ENCODE measurements around the gene CHD6.

Gene CHD6

DNA sequence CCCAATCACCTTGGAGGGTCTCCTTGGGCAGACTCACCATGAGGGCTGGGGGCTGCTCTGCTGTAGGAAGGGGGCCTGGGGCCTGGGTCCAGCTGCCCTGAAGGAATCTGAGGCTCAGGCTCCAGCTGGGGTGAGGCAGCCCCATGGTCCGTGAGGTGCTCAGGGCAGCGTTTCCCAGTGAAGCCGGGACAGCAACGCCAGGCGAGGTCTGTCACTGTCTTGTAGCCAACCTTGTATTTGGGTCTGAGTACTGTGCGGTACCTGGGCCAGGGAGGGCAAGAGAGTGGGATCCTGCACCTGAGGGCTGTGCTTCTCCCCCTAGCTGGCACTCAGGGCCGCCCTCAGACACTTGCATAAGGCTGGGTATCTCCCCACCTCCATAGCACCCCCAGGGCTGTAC, 254.6 kb downstream of the CHD6 start:
- Histone ChIP-seq H3K4me3 (ENCODE audit: low read length) (no peak overlapping the region), H3K9me3 (ENCODE audit: insufficient read depth, low read depth, low read length) (no peaks in the 10 kb centered on the region), H3K36me3 (ENCODE audit: insufficient read depth, low read length) (no peaks in the 10 kb centered on the region), H3K9ac (ENCODE audit: low read depth, low read length) (no peak overlapping the region), H3K27me3 (ENCODE audit: insufficient read depth, low read length) (peaks cover 42% of the 10 kb centered on the region), H3K4me1 (ENCODE audit: insufficient read depth, low read length) (no peaks in the 10 kb centered on the region), H3K27ac (ENCODE audit: low read depth, low read length) (no peak overlapping the region)
- 91% methylated on average over 6 of the region's 7 CpGs for WGBS

DNA sequence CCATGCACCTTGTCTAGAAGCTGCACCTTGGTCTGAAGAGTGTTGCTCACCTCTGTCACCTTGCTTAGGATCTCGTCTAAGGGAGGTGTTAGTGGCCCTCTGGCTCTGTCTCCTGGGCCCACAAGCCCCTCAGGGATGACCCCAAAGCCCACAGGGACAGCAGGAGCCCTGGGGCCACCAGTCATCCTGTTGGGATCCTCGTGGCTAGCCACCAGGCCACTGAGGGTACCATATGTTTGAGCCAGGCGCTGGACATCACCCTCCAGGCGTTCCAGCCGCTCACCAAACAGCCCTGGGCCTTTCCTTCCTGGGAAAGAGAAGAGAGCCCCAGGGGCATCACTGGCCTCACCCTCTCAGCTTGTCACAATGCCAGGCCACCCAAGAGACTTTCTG, 255.4 kb downstream of the CHD6 start:
- peaks cover 36% of the 10 kb centered on the region for H3K27me3 ChIP-seq (ENCODE audit: insufficient read depth, low read length)
- no peaks in the 10 kb centered on the region for H3K4me1 ChIP-seq (ENCODE audit: insufficient read depth, low read length)
- H3K27ac ChIP-seq (ENCODE audit: low read depth, low read length), result no peak overlapping the region
- no peak overlapping the region for H3K9ac ChIP-seq (ENCODE audit: low read depth, low read length)
- H3K4me3 ChIP-seq (ENCODE audit: low read length), result no peak overlapping the region
- H3K9me3 ChIP-seq (ENCODE audit: insufficient read depth, low read depth, low read length), result no peaks in the 10 kb centered on the region
- no peaks in the 10 kb centered on the region for H3K36me3 ChIP-seq (ENCODE audit: insufficient read depth, low read length)
- WGBS, result 92% methylated on average over 5 of the region's 5 CpGs

DNA sequence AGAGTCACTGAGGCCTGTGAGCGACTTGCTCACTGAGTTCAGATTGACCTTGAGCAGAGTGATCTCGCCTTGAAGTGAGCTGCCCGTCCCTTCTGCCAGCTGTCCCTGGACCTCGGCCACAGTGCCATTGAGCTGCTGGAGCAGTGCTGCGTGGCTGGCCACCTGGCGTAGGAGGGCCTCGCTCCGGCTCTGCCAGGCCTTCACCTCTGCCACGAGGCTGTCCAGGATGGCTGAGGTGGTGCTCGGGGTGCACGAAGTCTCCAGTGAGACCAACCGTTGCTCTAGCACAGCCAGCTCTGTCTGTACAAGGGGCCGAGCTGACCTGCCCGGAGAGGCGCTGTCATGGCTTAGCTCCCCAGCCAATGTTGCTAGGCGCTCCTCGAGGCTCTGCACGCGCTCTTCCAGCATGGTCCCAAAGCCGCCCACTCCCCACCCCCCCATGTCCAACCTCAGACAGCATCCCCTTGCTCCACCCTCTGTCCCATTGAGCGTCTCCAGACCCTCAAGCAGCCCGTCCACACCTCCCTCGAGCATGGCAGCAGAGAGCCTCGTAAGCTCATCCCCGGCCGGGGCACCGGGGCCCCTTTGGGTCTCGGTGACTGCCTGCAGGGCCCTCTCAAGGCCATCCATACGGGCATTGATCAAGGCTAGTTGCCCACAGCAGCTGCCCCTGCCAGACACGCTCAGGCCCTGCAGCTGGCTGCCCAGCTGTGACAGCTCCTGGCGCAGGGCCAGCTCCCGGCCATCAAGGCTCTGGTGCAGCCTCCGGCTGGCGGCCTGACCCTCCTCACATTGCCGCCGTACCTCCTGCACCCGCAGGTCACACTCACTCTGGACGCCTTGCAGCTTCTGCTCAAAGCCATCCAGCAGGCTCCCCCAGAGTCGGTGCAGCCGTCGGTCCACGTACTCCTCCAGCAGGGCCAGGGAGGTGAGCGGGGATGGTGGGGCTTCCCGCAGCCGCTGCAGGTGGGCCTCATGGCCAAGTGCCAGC, 256.1 kb downstream of the CHD6 start:
- no peak overlapping the region for H3K27ac ChIP-seq (ENCODE audit: low read depth, low read length)
- no peaks in the 10 kb centered on the region for H3K36me3 ChIP-seq (ENCODE audit: insufficient read depth, low read length)
- no peaks in the 10 kb centered on the region for H3K4me1 ChIP-seq (ENCODE audit: insufficient read depth, low read length)
- peaks cover 29% of the 10 kb centered on the region for H3K27me3 ChIP-seq (ENCODE audit: insufficient read depth, low read length)
- no peak overlapping the region for H3K9ac ChIP-seq (ENCODE audit: low read depth, low read length)
- WGBS, result 93% methylated on average over 45 of the region's 45 CpGs
- no peak overlapping the region for H3K4me3 ChIP-seq (ENCODE audit: low read length)
- no peaks in the 10 kb centered on the region for H3K9me3 ChIP-seq (ENCODE audit: insufficient read depth, low read depth, low read length)

- 93% methylated on average over 22 of the region's 22 CpGs for WGBS
- Histone ChIP-seq H3K36me3 (ENCODE audit: insufficient read depth, low read length) (no peaks in the 10 kb centered on the region), H3K27ac (ENCODE audit: low read depth, low read length) (no peak overlapping the region), H3K27me3 (ENCODE audit: insufficient read depth, low read length) (peaks cover 21% of the 10 kb centered on the region), H3K4me3 (ENCODE audit: low read length) (no peak overlapping the region), H3K4me1 (ENCODE audit: insufficient read depth, low read length) (no peaks in the 10 kb centered on the region), H3K9me3 (ENCODE audit: insufficient read depth, low read depth, low read length) (no peaks in the 10 kb centered on the region), H3K9ac (ENCODE audit: low read depth, low read length) (no peak overlapping the region)
Measured at GRCh38 chr20:41360831-41361756, 257.1 kb downstream of the CHD6 start.

- Histone ChIP-seq H3K36me3 (ENCODE audit: insufficient read depth, low read length) (no peaks in the 10 kb centered on the region), H3K4me1 (ENCODE audit: insufficient read depth, low read length) (no peaks in the 10 kb centered on the region), H3K27ac (ENCODE audit: low read depth, low read length) (no peak overlapping the region), H3K9ac (ENCODE audit: low read depth, low read length) (no peak overlapping the region), H3K27me3 (ENCODE audit: insufficient read depth, low read length) (peaks cover 6% of the 10 kb centered on the region), H3K4me3 (ENCODE audit: low read length) (no peak overlapping the region), H3K9me3 (ENCODE audit: insufficient read depth, low read depth, low read length) (no peaks in the 10 kb centered on the region)
- 94% methylated on average over 9 of the region's 9 CpGs for WGBS
Measured at GRCh38 chr20:41359541-41360011, 258.6 kb downstream of the CHD6 start.

GRCh38 chr20:41358717-41359116, 259.5 kb downstream of the CHD6 start:
- Histone ChIP-seq H3K27me3 (ENCODE audit: insufficient read depth, low read length) (no peaks in the 10 kb centered on the region), H3K36me3 (ENCODE audit: insufficient read depth, low read length) (no peaks in the 10 kb centered on the region), H3K9me3 (ENCODE audit: insufficient read depth, low read depth, low read length) (no peaks in the 10 kb centered on the region), H3K4me3 (ENCODE audit: low read length) (no peak overlapping the region), H3K4me1 (ENCODE audit: insufficient read depth, low read length) (no peaks in the 10 kb centered on the region), H3K27ac (ENCODE audit: low read depth, low read length) (no peak overlapping the region), H3K9ac (ENCODE audit: low read depth, low read length) (no peak overlapping the region)
- 93% methylated on average over 7 of the region's 7 CpGs for WGBS

DNA sequence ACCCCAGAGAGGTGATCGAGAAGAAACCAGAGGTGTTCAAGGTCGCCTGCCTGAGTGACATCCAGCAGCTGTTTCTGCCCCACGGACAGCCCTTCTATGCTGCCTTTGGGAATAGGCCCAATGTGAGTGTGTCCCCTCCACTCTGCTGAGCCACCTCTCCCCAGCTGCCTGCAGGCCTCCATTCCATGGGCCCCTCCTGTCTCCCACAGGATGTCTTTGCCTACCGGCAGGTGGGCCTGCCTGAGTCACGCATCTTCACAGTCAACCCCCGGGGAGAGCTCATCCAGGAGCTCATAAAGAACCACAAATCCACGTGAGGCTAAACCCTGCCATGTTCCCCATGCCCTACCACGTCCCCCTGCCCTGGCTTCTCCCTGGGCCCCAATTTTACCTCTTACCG, 259.9 kb downstream of the CHD6 start:
- WGBS, result 84% methylated on average over 9 of the region's 9 CpGs

DNA sequence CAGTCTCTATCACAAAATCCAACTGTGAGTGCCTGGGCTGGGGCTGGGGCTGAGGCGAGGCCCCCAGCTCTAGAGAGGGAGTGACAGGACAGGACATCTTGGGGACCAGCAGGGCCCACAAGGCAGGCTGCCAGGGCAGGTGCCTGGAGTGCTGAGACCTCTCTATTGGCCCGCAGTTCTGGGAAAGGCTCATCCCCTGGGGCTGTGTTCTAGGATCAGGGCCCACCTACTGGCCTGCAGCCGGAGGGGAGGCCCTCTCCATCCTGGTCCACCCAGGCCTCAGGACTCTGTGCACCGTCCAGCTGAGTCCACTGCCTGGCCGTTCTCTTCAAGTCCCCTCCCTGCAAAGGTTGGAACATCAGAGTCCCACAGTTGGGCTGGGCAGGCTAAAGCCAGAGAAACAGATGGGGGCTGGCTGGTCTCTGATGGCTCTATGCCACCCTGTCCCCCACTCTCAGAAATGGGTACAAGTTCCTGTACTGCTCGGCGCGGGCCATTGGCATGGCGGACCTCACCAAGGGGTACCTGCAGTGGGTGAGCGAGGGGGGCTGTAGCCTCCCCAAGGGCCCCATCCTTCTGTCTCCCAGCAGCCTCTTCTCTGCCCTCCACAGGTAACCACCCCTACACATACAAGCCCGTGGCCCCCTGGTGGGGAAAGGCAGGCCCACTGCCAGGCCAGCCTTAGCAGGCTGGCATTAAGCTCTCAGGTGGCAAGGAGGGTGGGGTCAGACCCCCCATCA, 260.6 kb downstream of the CHD6 start:
- Histone ChIP-seq H3K4me3 (ENCODE audit: low read length) (no peak overlapping the region), H3K4me1 (ENCODE audit: insufficient read depth, low read length) (no peaks in the 10 kb centered on the region), H3K9me3 (ENCODE audit: insufficient read depth, low read depth, low read length) (no peaks in the 10 kb centered on the region), H3K27ac (ENCODE audit: low read depth, low read length) (no peak overlapping the region), H3K36me3 (ENCODE audit: insufficient read depth, low read length) (no peaks in the 10 kb centered on the region), H3K27me3 (ENCODE audit: insufficient read depth, low read length) (no peaks in the 10 kb centered on the region), H3K9ac (ENCODE audit: low read depth, low read length) (no peak overlapping the region)
- WGBS, result 90% methylated on average over 11 of the region's 11 CpGs

More for the DNA sequence above, 259.9 kb downstream of the CHD6 start:
- H3K27ac ChIP-seq (ENCODE audit: low read depth, low read length), result no peak overlapping the region
- no peaks in the 10 kb centered on the region for H3K4me1 ChIP-seq (ENCODE audit: insufficient read depth, low read length)
- H3K9me3 ChIP-seq (ENCODE audit: insufficient read depth, low read depth, low read length), result no peaks in the 10 kb centered on the region
- H3K4me3 ChIP-seq (ENCODE audit: low read length), result no peak overlapping the region
- no peaks in the 10 kb centered on the region for H3K27me3 ChIP-seq (ENCODE audit: insufficient read depth, low read length)
- no peaks in the 10 kb centered on the region for H3K36me3 ChIP-seq (ENCODE audit: insufficient read depth, low read length)
- H3K9ac ChIP-seq (ENCODE audit: low read depth, low read length), result no peak overlapping the region

- Histone ChIP-seq H3K27ac (ENCODE audit: low read depth, low read length) (no peak overlapping the region), H3K9me3 (ENCODE audit: insufficient read depth, low read depth, low read length) (no peaks in the 10 kb centered on the region), H3K4me1 (ENCODE audit: insufficient read depth, low read length) (no peaks in the 10 kb centered on the region), H3K9ac (ENCODE audit: low read depth, low read length) (no peak overlapping the region), H3K4me3 (ENCODE audit: low read length) (no peak overlapping the region), H3K36me3 (ENCODE audit: insufficient read depth, low read length) (no peaks in the 10 kb centered on the region), H3K27me3 (ENCODE audit: insufficient read depth, low read length) (no peaks in the 10 kb centered on the region)
- WGBS, result 91% methylated on average over 13 of the region's 13 CpGs
Measured at GRCh38 chr20:41356951-41357350, 261.2 kb downstream of the CHD6 start.

DNA sequence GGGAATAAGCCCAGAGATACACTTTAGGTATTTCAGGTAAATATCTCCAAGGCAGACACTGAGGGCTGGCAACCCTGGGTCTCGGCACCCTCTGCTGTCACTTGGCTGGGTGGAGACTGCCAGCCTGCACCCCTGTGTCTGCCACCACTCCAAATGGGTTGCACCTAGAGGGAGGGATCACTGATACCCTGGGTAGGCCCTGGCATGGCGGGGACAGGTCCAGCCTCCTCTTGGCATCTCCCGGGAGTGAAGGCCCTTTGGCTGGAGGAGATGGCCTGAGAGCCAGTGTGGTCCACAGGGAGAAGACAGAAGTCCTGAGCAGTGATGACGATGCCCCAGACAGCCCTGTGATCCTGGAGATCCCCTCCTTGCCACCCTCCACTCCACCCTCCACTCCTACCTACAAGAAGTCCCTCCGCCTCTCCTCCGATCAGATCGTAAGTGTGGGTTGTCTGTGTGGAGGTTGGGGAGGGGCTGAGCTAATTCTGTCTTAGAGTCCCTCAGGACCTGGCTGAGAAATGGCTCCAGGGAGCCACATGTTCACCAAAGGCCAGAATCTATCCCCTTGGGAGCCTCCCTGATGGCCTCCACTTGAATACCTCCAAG, 262.5 kb downstream of the CHD6 start:
- H3K27me3 ChIP-seq (ENCODE audit: insufficient read depth, low read length), result no peaks in the 10 kb centered on the region
- no peaks in the 10 kb centered on the region for H3K9me3 ChIP-seq (ENCODE audit: insufficient read depth, low read depth, low read length)
- no peak overlapping the region for H3K4me3 ChIP-seq (ENCODE audit: low read length)
- H3K4me1 ChIP-seq (ENCODE audit: insufficient read depth, low read length), result no peaks in the 10 kb centered on the region
- no peak overlapping the region for H3K27ac ChIP-seq (ENCODE audit: low read depth, low read length)
- 90% methylated on average over 5 of the region's 7 CpGs for WGBS
- no peak overlapping the region for H3K9ac ChIP-seq (ENCODE audit: low read depth, low read length)
- H3K36me3 ChIP-seq (ENCODE audit: insufficient read depth, low read length), result no peaks in the 10 kb centered on the region
